Activated T-cell treated with anti-CD3 and anti-CD28 coated beads for 24 hours (primary cell): ENCODE data around the gene ARMH2.
"Not testable (repeated sequence)": the region's sequence is repeated elsewhere in the genome, so short reads cannot be mapped to it uniquely, and the experiment has no call there.

ENCODE experiments used
- DNase-seq: peaks from one replicate; pipeline ENCODE4 v3.0.0-alpha.2; 2020; ENCODE audit warnings: low read depth

Gene ARMH2

DNA sequence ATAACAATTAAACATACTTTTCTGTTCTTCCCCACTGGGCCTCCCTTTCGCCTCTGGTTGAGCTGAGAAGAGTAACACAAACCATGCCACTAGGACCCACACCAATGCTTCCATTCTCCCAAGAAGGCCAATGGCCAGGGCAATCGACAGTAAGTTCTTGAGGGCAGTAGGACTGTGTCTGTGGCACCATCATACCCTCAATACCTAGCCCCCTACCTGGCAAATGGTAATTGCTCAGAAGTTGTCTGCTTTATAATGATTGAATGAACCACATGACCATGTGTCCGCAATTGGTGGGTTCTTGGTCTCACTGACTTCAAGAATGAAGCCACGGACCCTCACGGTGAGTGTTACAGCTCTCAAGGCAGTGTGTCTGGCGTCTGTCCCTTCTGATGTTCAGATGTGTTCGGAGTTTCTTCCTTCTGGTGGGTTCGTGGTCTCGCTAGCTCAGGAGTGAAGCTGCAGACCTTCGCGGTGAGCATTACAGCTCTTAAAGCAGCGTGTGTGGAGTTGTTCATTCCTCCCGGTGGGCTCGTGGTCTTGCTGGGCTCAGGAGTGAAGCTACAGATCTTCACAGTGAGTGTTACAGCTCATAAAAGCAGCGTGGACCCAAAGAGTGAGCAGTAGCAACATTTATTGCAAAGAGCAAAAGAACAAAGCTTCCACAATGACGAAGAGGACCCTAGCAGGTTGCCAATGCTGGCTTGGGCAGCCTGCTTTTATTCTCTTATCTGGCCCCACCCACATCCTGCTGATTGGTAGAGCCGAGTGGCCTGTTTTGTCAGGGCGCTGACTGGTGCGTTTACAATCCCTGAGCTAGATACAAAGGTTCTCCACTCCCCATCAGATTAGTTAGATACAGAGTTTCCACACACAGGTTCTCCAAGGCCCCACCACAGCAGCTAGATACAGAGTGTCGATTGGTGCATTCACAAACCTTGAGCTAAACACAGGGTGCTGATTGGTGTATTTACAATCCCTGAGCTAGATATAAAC is 33.6 kb downstream of the ARMH2 start:
- DNase-seq: not testable (repeated sequence)

GRCh38 chr6:24763578-24763977 is 35.1 kb downstream of the ARMH2 start:
- no peak for DNase-seq

GRCh38 chr6:24761851-24762250 is 36.9 kb downstream of the ARMH2 start:
- DNase-seq: no peak

GRCh38 chr6:24761193-24761835 is 37.4 kb downstream of the ARMH2 start:
- no peak for DNase-seq

DNA sequence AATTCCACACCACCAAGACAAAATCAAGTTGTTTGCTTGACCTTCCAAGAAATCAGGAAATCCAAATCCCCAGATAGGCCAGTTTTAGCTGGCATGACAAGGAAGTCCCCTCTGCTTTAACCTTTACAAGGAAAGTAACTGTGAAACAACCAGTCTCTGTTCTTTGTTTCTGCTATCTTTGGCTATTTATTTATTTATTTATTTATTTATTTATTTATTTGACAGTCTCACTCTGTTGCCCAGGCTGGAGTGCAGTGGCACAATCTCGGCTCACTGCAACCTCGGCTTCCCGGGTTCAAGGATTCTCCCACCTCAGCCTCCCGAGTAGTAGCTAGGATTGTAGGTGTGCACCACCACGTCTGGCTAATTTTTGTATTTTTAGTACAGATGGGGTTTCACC is 38.5 kb downstream of the ARMH2 start:
- DNase-seq: no peak

- DNase-seq: no peak
These were observed 39.0 kb downstream of the ARMH2 start for GRCh38 chr6:24759718-24760117.

- no peak for DNase-seq
These were observed 41.1 kb downstream of the ARMH2 start for GRCh38 chr6:24757611-24758010.

DNA sequence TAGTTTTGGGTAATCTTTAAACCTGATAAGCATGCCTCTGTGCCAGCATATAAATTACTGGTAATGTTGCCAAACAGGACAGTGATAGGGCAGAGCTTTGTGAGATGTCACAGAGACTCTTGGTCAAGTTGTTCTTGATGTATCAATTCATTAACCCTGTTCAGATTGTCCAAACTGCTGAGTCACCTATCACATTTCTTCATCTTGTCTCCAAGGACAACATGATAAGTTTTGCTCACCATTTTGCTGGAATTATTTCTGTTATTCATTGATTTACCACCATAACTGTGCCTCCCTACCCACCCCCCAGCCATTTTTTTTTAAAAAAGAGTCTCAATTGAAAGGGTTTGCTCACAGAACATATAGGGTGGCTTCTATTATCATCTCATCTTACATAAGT is 43.4 kb downstream of the ARMH2 start:
- DNase-seq: no peak

- not testable (repeated sequence) for DNase-seq
These were observed 44.3 kb downstream of the ARMH2 start for GRCh38 chr6:24754378-24754777.

GRCh38 chr6:24753545-24753944 is 45.2 kb downstream of the ARMH2 start:
- no peak for DNase-seq

GRCh38 chr6:24752917-24753492 is 45.7 kb downstream of the ARMH2 start:
- no peak for DNase-seq

- no peak for DNase-seq
These were observed 46.2 kb downstream of the ARMH2 start for GRCh38 chr6:24752503-24752902.

DNA sequence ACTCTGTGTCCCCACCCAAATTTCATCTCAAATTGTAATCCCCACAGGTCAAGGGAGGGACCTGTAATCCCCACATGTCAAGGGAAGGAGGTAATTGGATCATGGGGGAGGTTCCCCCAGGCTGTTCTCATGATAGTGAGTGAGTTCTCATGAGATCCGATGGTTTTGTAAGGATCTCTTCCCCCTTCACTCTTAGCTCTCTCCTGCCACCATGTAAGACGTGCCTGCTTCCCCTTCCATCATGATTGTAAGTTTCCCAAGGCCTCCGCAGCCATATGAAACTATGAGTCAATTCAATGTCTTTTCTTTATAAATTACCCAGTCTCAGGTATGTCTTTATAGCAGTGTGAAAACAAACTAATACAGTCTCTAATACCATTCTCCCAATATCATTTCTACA is 47.8 kb downstream of the ARMH2 start:
- DNase-seq: not testable (repeated sequence)

GRCh38 chr6:24749297-24749696 is 49.4 kb downstream of the ARMH2 start:
- DNase-seq: no peak
